Activated CD8-positive, alpha-beta T cell treated with anti-CD3 and anti-CD28 coated beads for 36 hours (primary cell): ENCODE data around the gene CYTH2. TPM values are rescaled to one million over a fixed set of nuclear protein-coding genes. Genes with fewer than 3 reads are reported as not detected.

Experiments
- ATAC-seq: fragments of 200-7000 bp; cut with Tn5 transposase; one replicate; pipeline ENCODE4 v1.10.0; 2021; ENCODE audit warnings: mild to moderate bottlenecking, moderate library complexity
- CTCF ChIA-PET: fragments of 350-600 bp; sonication (Branson Sonifier 250); formaldehyde crosslinking; loops from one replicate; lab custom pipeline; 2021; ENCODE audit warnings: antibody characterized with exemption; lab: Charles Lee
- POLR2A ChIA-PET: fragments of 350-600 bp; sonication (Branson Sonifier 250); formaldehyde crosslinking; loops from one replicate; lab custom pipeline; 2021; ENCODE audit warnings: antibody characterized with exemption; lab: Charles Lee
- DNase-seq: peaks from one replicate; pipeline ENCODE4 v3.0.0-alpha.2; 2020
- H3K27ac Mint-ChIP-seq: one replicate; pipeline ENCODE4 v1.8.0; 2021; ENCODE audit warnings: mild to moderate bottlenecking, mixed read lengths
- H3K27me3 Mint-ChIP-seq: one replicate; pipeline ENCODE4 v1.8.0; 2021; ENCODE audit warnings: mixed read lengths
- H3K36me3 Mint-ChIP-seq: one replicate; pipeline ENCODE4 v1.8.0; 2021; ENCODE audit warnings: low read depth, mixed read lengths
- H3K4me1 Mint-ChIP-seq: one replicate; pipeline ENCODE4 v1.8.0; 2021; ENCODE audit warnings: low read depth, mixed read lengths
- H3K4me3 Mint-ChIP-seq: one replicate; pipeline ENCODE4 v1.8.0; 2021; ENCODE audit warnings: mild to moderate bottlenecking, moderate library complexity, mixed read lengths
- H3K9me3 Mint-ChIP-seq: one replicate; pipeline ENCODE4 v1.8.0; 2021; ENCODE audit warnings: mixed read lengths
- CTCF ChIP-seq: fragments of 200-600 bp; IDR thresholded peaks from one replicate; pipeline ENCODE4 v1.8.0; 2022; ENCODE audit warnings: antibody characterized with exemption, mild to moderate bottlenecking
- intact Hi-C: fragments of 100-400 bp; cut with micrococcal nuclease; formaldehyde crosslinking; loops from one replicate; pipeline ENCODE4 v1.10.0; 2022
- total RNA-seq, 2 experiments: library from RNA; stranded (reverse); gene quantifications; one replicate each; pipeline ENCODE4 v1.2.3, GENCODE V29; 2021

Gene CYTH2
- total RNA-seq, 2 experiments from 2014 or later = 23.8 to 24.5 TPM

GRCh38 chr19:48433337-48433736 is 35.8 kb upstream of the CYTH2 start:
- H3K9me3 Mint-ChIP-seq = no peaks in the 10 kb centered on the region
- CTCF ChIA-PET = interaction anchor here (1.5 kb wide), 1 partner anchor 42 kb away, joined by 3 read pairs; the partner anchor contains the start of gene KDELR1
- no peak overlapping the region for H3K27ac Mint-ChIP-seq
- no peaks in the 10 kb centered on the region for H3K36me3 Mint-ChIP-seq
- intact Hi-C loops = no loop called here
- H3K4me3 Mint-ChIP-seq = no peak overlapping the region
- no peak for DNase-seq
- POLR2A ChIA-PET = interaction anchor here (1.1 kb wide), 1 partner anchor 70 kb away, joined by 3 read pairs; the partner anchor contains the start of genes SYNGR4 and TMEM143
- TF ChIP-seq CTCF = no peak
- peaks cover 7% of the 10 kb centered on the region for H3K27me3 Mint-ChIP-seq
- no peak for ATAC-seq
- no peaks in the 10 kb centered on the region for H3K4me1 Mint-ChIP-seq

- Mint-ChIP-seq H3K27me3 (peaks cover 8% of the 10 kb centered on the region), H3K9me3 (no peaks in the 10 kb centered on the region), H3K4me1 (no peaks in the 10 kb centered on the region), H3K27ac (no peak overlapping the region), H3K36me3 (no peaks in the 10 kb centered on the region), H3K4me3 (no peak overlapping the region)
- ATAC-seq (no peak), DNase-seq (no peak)
- TF ChIP-seq CTCF = no peak
- intact Hi-C loops = no loop called here
- POLR2A ChIA-PET = no interaction called here
- CTCF ChIA-PET = interaction anchor here (1.4 kb wide), 1 partner anchor 45 kb away, joined by 5 read pairs; the partner anchor contains the start of gene KDELR1
Observed at GRCh38 chr19:48436586-48436985, 32.6 kb upstream of the CYTH2 start.

GRCh38 chr19:48441360-48442050 is 27.7 kb upstream of the CYTH2 start:
- intact Hi-C loops = no loop called here
- Mint-ChIP-seq H3K4me3 (peak overlapping the region; percentile 2), H3K36me3 (peaks cover 5% of the 10 kb centered on the region), H3K27me3 (peaks cover 21% of the 10 kb centered on the region), H3K9me3 (no peaks in the 10 kb centered on the region), H3K27ac (no peak overlapping the region), H3K4me1 (peaks cover 17% of the 10 kb centered on the region)
- ATAC-seq = no peak
- POLR2A ChIA-PET = interaction anchor here (0.7 to 1.0 kb wide), 2 partner anchors 90 to 175 kb away, joined by 3 read pairs; no protein-coding TSS in a partner anchor
- DNase-seq = no peak
- CTCF ChIA-PET = interaction anchor here (1.8 kb wide), 1 partner anchor 50 kb away, joined by 5 read pairs; the partner anchor contains the start of gene KDELR1
- no peak for TF ChIP-seq CTCF

- H3K9me3 Mint-ChIP-seq = no peaks in the 10 kb centered on the region
- no peak overlapping the region for H3K27ac Mint-ChIP-seq
- intact Hi-C loops = no loop called here
- H3K4me3 Mint-ChIP-seq = peak overlapping the region; percentile 2
- H3K27me3 Mint-ChIP-seq = peaks cover 21% of the 10 kb centered on the region
- ATAC-seq = no peak
- H3K4me1 Mint-ChIP-seq = peaks cover 21% of the 10 kb centered on the region
- DNase-seq = no peak
- no peak for TF ChIP-seq CTCF
- POLR2A ChIA-PET = no interaction called here
- CTCF ChIA-PET = interaction anchor here (1.0 to 1.8 kb wide), 2 partner anchors 47 to 51 kb away, joined by 4 to 5 read pairs; partner anchors contain the start of gene KDELR1
- H3K36me3 Mint-ChIP-seq = peaks cover 10% of the 10 kb centered on the region
Observed at GRCh38 chr19:48442116-48443035, 26.8 kb upstream of the CYTH2 start.
